ENCODE measurements around the gene NPW. TPM values are rescaled to one million over a fixed set of nuclear protein-coding genes. Genes with fewer than 3 reads are reported as not detected.

Gene NPW
- total and polyA plus RNA-seq, 9 of the 15 experiments (the other 6 are each of a cell fraction or from before 2014, with no cell fraction given) = 0.14 to 4.0 (median 2.6) TPM; not detected in 4

GRCh38 chr16:1990351-1991134, 29.0 kb upstream of the NPW start (continued):
- TF ChIP-seq ZBTB49 (CRISPR knock-in tag; IDR thresholded peaks at IDR 0.05; ENCODE audit: borderline replicate concordance) (no peak), NFIC (IDR thresholded peaks at IDR 0.05) (peak; percentile 24; the same call in 1 of the 2 replicates), DMBX1 (CRISPR knock-in tag; IDR thresholded peaks at IDR 0.05; ENCODE audit: borderline replicate concordance) (no peak), ID3 (CRISPR knock-in tag; IDR thresholded peaks at IDR 0.05) (no peak), ID3 (tag; IDR thresholded peaks at IDR 0.05) (no peak), IRF2 (CRISPR knock-in tag; IDR thresholded peaks at IDR 0.05) (no peak), PHF21A (IDR thresholded peaks at IDR 0.05; ENCODE audit: borderline replicate concordance, low read depth) (no peak), ZFP30 (CRISPR knock-in tag; IDR thresholded peaks at IDR 0.05; ENCODE audit: borderline replicate concordance) (no peak), CREB3L1 (IDR thresholded peaks at IDR 0.05; ENCODE audit: borderline replicate concordance, low read depth) (no peak), FOXJ3 (CRISPR knock-in tag; IDR thresholded peaks at IDR 0.05) (no peak), ZC3H11A (IDR thresholded peaks at IDR 0.05; ENCODE audit: low read depth, low read length) (no peak), SNAPC5 (CRISPR knock-in tag; IDR thresholded peaks at IDR 0.05) (no peak), CLOCK (CRISPR knock-in tag; IDR thresholded peaks at IDR 0.05; ENCODE audit: borderline replicate concordance) (no peak), EGR1 (conservative IDR thresholded peaks at IDR 0.05) (peak; percentile 47), MXD1 (CRISPR knock-in tag; IDR thresholded peaks at IDR 0.05; ENCODE audit: borderline replicate concordance, poor library complexity, severe bottlenecking) (no peak), SMARCE1 (IDR thresholded peaks at IDR 0.05) (no peak), HDAC3 (IDR thresholded peaks at IDR 0.05; ENCODE audit: borderline replicate concordance, partially characterized antibody) (no peak), GABPB1 (CRISPR knock-in tag; IDR thresholded peaks at IDR 0.05) (peak; percentile 60), ZNF717 (CRISPR knock-in tag; IDR thresholded peaks at IDR 0.05) (no peak), CCNT2 (IDR thresholded peaks at IDR 0.05; ENCODE audit: borderline replicate concordance, extremely low read depth, insufficient read length, low read depth, low read length) (no peak)

All from K562 (cell line).